Psoas muscle (tissue), 8 donors: ENCODE results near the gene VGLL4. TPM values are rescaled to one million over a fixed set of nuclear protein-coding genes. Genes with fewer than 3 reads are reported as not detected.

Source experiments
- ATAC-seq, 4 donors: fragments of 200-7000 bp; cut with Tn5 transposase; one replicate each; pipeline ENCODE4 v1.9.1; 2020; ENCODE audit warnings: moderate library complexity in 3 of 4, mild to moderate bottlenecking in 2 of 4
- DNase-seq, 2 donors: peaks; one replicate each; pipeline ENCODE4 v3.0.0-alpha.2; 2020
- H3K27ac ChIP-seq: fragments of 200-600 bp; one replicate; pipeline ENCODE4 v1.8.0; 2022
- H3K27me3 ChIP-seq, 3 donors: fragments of 200-600 bp in 1 of 3; one replicate each; pipeline versions ENCODE4 v1.6.1 to v1.8.0; 2013 to 2022; ENCODE audit warnings: low read length in 2 of 3, mild to moderate bottlenecking in 2 of 3, moderate library complexity in 1 of 3; ENCODE audit not compliant: insufficient read depth in 3 of 3
- H3K36me3 ChIP-seq, 2 donors: fragments of 200-600 bp in 1 of 2; one replicate each; pipeline versions ENCODE4 v1.6.1 to v1.8.0; 2013 to 2022; ENCODE audit warnings: low read depth in 1 of 2, mild to moderate bottlenecking in 1 of 2, moderate library complexity in 1 of 2; ENCODE audit not compliant: insufficient read depth in 1 of 2
- H3K4me1 ChIP-seq: fragments of 200-600 bp; one replicate; pipeline ENCODE4 v1.8.0; 2022
- H3K4me3 ChIP-seq: fragments of 200-600 bp; one replicate; pipeline ENCODE4 v1.8.0; 2022; ENCODE audit warnings: mild to moderate bottlenecking
- H3K9me3 ChIP-seq: fragments of 200-600 bp; one replicate; pipeline ENCODE4 v1.8.0; 2022
- WGBS, 3 donors: extraction: QIAGEN DNeasy Blood & Tissue Kit; methylation state at CpG; one replicate each; pipeline versions ENCODE4 v1.1.6 to v1.1.7; 2013; 5-methylcytosine and 5-hydroxymethylcytosine counted together
- intact Hi-C, 2 donors: fragments of 100-400 bp; cut with DNase I; formaldehyde crosslinking; loops; one replicate each; pipeline versions ENCODE4 v1.11.0 to v1.14.2; 2022
- polyA plus RNA-seq, 3 donors: library from polyadenylated mRNA; stranded (reverse); fragments of 200-250 nt; gene quantifications; one replicate each; pipeline ENCODE4 v1.2.3, GENCODE V29; 2013
- total RNA-seq, 4 donors: library from RNA; stranded (reverse); fragmentation: NEBNext Ultra II Directional in 2 of 4; extraction: Animal tissue kit (Norgen Biotek cat#: 25700) in 2 of 4; gene quantifications; one replicate each; pipeline versions ENCODE4 v1.2.1 to v1.2.4, GENCODE V29; 2021 to 2023
- TF ChIP-seq, protein P1 (sequence below): fragments of 200-600 bp; IDR thresholded peaks from one replicate; pipeline ENCODE4 v1.8.0; 2022; ENCODE audit warnings: antibody characterized with exemption
- donor health status: healthy with polysubstance abuse.
- donor health status: DM: no; HTN: no; CAD: no; lungs with moderate emphysema.
- donor health status: Bipolar disorder and iron deficiency.
- donor health status: healthy.
- donor health status: DM: yes; HTN: yes; CAD: no.
- donor health status: DM: no; HTN: no; CAD: no.
- donor health status: DM: no; HTN: no; CAD: no.
- donor health status: DM: yes; HTN: yes; CAD: no.

VGLL4 gene
- total and polyA plus RNA-seq, 7 donors = 8.0 to 14.8 (median 11.7) TPM

DNA sequence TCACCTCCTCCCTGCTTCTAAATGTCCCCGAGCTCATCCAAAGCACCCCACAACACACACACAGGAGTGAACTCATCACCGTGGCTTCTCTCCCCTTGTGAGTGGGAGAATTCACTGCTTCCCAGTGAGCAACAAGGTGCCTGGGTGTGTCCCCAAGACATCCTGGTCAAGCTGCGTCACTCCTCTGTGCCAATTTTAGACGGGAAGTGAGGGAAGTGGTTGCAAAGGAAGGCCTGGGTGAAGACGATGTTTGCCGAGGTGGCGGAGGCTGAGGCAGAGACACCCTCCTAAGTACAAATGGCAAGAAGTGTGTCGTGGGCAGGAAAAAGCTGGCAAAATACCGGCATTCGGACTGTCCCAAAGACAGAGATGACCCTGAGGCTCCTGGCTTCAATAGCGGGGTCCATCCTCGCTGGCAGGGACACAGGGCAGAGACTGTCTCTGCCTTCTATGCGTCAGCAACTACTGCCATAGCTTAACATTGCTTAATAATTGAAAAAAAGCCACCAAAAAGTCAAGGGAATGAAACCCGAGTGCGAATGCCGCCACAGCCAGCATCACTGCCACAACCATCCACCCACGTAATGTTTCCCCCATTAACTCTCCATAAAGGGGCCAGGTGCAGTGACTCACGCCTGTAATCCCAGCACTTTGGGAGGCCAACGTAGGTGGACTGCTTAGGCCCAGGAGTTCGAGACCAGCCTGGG, 72.8 kb downstream of the VGLL4 start:
- TF ChIP-seq, protein P1, sequence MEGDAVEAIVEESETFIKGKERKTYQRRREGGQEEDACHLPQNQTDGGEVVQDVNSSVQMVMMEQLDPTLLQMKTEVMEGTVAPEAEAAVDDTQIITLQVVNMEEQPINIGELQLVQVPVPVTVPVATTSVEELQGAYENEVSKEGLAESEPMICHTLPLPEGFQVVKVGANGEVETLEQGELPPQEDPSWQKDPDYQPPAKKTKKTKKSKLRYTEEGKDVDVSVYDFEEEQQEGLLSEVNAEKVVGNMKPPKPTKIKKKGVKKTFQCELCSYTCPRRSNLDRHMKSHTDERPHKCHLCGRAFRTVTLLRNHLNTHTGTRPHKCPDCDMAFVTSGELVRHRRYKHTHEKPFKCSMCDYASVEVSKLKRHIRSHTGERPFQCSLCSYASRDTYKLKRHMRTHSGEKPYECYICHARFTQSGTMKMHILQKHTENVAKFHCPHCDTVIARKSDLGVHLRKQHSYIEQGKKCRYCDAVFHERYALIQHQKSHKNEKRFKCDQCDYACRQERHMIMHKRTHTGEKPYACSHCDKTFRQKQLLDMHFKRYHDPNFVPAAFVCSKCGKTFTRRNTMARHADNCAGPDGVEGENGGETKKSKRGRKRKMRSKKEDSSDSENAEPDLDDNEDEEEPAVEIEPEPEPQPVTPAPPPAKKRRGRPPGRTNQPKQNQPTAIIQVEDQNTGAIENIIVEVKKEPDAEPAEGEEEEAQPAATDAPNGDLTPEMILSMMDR = no peak
- Histone ChIP-seq H3K27ac (peak overlapping the region; percentile 93), H3K9me3 (no peaks in the 10 kb centered on the region), H3K4me3 (no peak overlapping the region), H3K36me3 (no peaks in the 10 kb centered on the region), H3K27me3 (no peaks in the 10 kb centered on the region), H3K4me1 (peaks cover 58% of the 10 kb centered on the region)
- WGBS, 3 donors = 65 to 75% (median 73%) methylated on average over 20 of the region's 20 CpGs
- peak in 1 of 2 donors; percentile 71 for DNase-seq
- ATAC-seq = peak in 3 of 4 donors; percentile 24 to 69 (median 58)
- intact Hi-C loops = no loop called here

DNA sequence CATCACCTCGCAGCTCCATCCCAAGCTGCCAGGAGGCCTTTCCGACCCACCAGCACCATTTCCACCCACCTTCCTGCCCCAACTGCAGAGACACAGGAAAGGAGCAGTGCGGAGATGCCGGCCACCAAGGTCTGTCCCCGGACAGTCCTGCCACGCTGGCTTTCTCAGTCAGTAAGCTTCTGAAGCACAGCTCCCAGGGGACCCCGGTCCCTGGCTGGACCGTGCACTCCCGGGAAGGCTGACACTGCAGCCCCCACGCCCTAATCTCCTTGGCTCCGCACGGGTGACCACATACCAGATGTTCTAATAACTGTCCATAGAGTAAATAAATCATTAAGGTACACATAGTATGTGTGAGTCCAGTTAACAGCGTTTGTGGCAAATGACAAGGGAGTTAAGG, 73.5 kb downstream of the VGLL4 start:
- peak overlapping the region; percentile 93 for H3K27ac ChIP-seq
- WGBS, 3 donors = 39 to 59% (median 53%) methylated on average over 13 of the region's 13 CpGs
- H3K9me3 ChIP-seq = no peaks in the 10 kb centered on the region
- H3K36me3 ChIP-seq = no peaks in the 10 kb centered on the region
- TF ChIP-seq, protein P1 = no peak
- H3K27me3 ChIP-seq = no peaks in the 10 kb centered on the region
- intact Hi-C loops = no loop called here
- no peak overlapping the region for H3K4me3 ChIP-seq
- DNase-seq = no peak
- ATAC-seq = no peak
- peaks cover 55% of the 10 kb centered on the region for H3K4me1 ChIP-seq

GRCh38 chr3:11569156-11569741, 74.5 kb downstream of the VGLL4 start:
- TF ChIP-seq, protein P1 = no peak
- intact Hi-C loops = loop anchor here (2.0 to 5.0 kb wide), 2 partner anchors 73 to 74 kb away; partner anchors contain the start of gene VGLL4 (in 2 of the 2)
- peaks cover 54% of the 10 kb centered on the region for H3K4me1 ChIP-seq
- ATAC-seq = no peak
- peaks cover 0 to 2% of the 10 kb centered on the region in 2 donors for H3K36me3 ChIP-seq
- H3K27ac ChIP-seq = peak overlapping the region; percentile 93
- no peaks in the 10 kb centered on the region for H3K9me3 ChIP-seq
- no peaks in the 10 kb centered on the region for H3K27me3 ChIP-seq
- 66 to 86% (median 71%) methylated on average over 13 of the region's 13 CpGs for WGBS, 3 donors
- peak overlapping the region; percentile 53 for H3K4me3 ChIP-seq
- DNase-seq = no peak

DNA sequence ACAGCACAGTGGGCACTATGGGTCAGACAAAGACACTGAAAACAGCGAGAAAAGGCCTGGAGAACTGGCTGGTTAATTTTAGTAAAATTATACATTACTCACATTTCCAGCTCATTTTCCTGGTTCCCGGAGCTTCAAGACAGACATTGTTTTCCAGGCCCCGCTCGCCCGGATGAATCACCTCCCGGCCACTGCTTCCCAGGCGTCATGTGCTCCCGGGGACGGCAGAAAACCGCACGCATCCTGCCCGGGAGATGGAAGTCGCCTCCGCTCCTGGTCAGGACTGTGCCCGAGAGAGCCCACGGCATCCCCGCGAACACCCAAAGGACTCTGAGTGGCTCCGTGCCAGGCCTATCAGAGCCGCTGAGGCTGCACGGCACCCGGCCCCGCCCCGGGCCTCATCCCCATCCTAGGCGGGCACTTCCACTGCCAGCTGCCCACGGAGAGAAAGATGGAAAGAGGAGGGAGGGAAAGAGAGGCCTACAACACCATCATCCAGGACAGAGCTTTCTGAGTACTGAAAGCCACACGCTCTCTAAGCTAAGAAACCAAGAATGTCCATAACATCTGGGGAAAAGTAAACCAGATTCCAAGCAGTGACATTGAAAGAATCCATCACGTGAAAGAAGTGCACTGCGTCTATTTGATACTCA, 75.1 kb downstream of the VGLL4 start:
- peaks cover 47% of the 10 kb centered on the region for H3K4me1 ChIP-seq
- H3K4me3 ChIP-seq = peak overlapping the region; percentile 53
- TF ChIP-seq, protein P1 = no peak
- no peaks in the 10 kb centered on the region for H3K9me3 ChIP-seq
- H3K27ac ChIP-seq = peak overlapping the region; percentile 93
- peak; percentile 41 to 74 (median 64) for ATAC-seq
- WGBS, 3 donors = 30 to 50% (median 37%) methylated on average over 29 of the region's 29 CpGs
- intact Hi-C loops = loop anchor here (2.0 to 5.0 kb wide), 2 partner anchors 74 kb away; partner anchors contain the start of gene VGLL4 (in 2 of the 2)
- H3K27me3 ChIP-seq = no peaks in the 10 kb centered on the region
- H3K36me3 ChIP-seq = peaks cover 0 to 8% of the 10 kb centered on the region in 2 donors
- DNase-seq = peak; percentile 84 to 85
